Stimulated activated CD4-positive, alpha-beta T cell treated with anti-CD3 and anti-CD28 coated beads, Interleukin-15, amount 100 ng/mL, for 1 hour (primary cell): ENCODE results near the gene LRIT2.

Source experiments
- DNase-seq, 2 donors: peaks; one replicate each; pipeline ENCODE4 v3.0.0-alpha.2; 2020; ENCODE audit warnings: low read depth in 1 of 2, low spot score in 1 of 2

The LRIT2 gene

GRCh38 chr10:84208023-84208422 lies 17.3 kb downstream of the LRIT2 start:
- no peak for DNase-seq

- no peak for DNase-seq
Observed at GRCh38 chr10:84205853-84206525, 19.4 kb downstream of the LRIT2 start.

- DNase-seq = peak; percentile 35 to 36
Observed at GRCh38 chr10:84205049-84205852, 20.1 kb downstream of the LRIT2 start.

GRCh38 chr10:84204610-84205009 lies 20.7 kb downstream of the LRIT2 start:
- no peak for DNase-seq

GRCh38 chr10:84204122-84204521 lies 21.2 kb downstream of the LRIT2 start:
- DNase-seq = no peak

GRCh38 chr10:84202349-84202748 lies 23.0 kb downstream of the LRIT2 start:
- no peak for DNase-seq

GRCh38 chr10:84201682-84202081 lies 23.7 kb downstream of the LRIT2 start:
- DNase-seq = no peak

- DNase-seq = no peak
Observed at GRCh38 chr10:84201244-84201606, 24.1 kb downstream of the LRIT2 start.

GRCh38 chr10:84200537-84201243 lies 24.7 kb downstream of the LRIT2 start:
- no peak for DNase-seq

GRCh38 chr10:84198206-84198915 lies 27.0 kb downstream of the LRIT2 start:
- DNase-seq = no peak

GRCh38 chr10:84197643-84198042 lies 27.7 kb downstream of the LRIT2 start:
- no peak for DNase-seq

GRCh38 chr10:84196941-84197340 lies 28.4 kb downstream of the LRIT2 start:
- no peak for DNase-seq

GRCh38 chr10:84196083-84196482 lies 29.3 kb downstream of the LRIT2 start:
- DNase-seq = no peak

- DNase-seq = no peak
Observed at GRCh38 chr10:84195044-84195830, 30.1 kb downstream of the LRIT2 start.

- peak in 1 of 2 donors; percentile 28 for DNase-seq
Observed at GRCh38 chr10:84194424-84195043, 30.8 kb downstream of the LRIT2 start, which contains the start of gene CDHR1. Gene CDHR1, plus strand, starts transcription at chr10:84194537. Its CDS starts 224 bp downstream, at chr10:84194761.

GRCh38 chr10:84193846-84194423 lies 31.4 kb downstream of the LRIT2 start:
- DNase-seq = no peak

- no peak for DNase-seq
Observed at GRCh38 chr10:84193327-84193726, 32.0 kb downstream of the LRIT2 start.

GRCh38 chr10:84191106-84191505 lies 34.2 kb downstream of the LRIT2 start:
- no peak for DNase-seq

- no peak for DNase-seq
Observed at GRCh38 chr10:84190621-84191020, 34.7 kb downstream of the LRIT2 start.

- no peak for DNase-seq
Observed at GRCh38 chr10:84188815-84189214, 36.5 kb downstream of the LRIT2 start.
